ENCODE measurements around the gene MS4A2. TPM values are rescaled to one million over a fixed set of nuclear protein-coding genes. Genes with fewer than 3 reads are reported as not detected.

The MS4A2 gene
- total and polyA plus RNA-seq, 2 of the 8 experiments (the other 6 are each of a cell fraction or from before 2014, with no cell fraction given): not detected

DNA sequence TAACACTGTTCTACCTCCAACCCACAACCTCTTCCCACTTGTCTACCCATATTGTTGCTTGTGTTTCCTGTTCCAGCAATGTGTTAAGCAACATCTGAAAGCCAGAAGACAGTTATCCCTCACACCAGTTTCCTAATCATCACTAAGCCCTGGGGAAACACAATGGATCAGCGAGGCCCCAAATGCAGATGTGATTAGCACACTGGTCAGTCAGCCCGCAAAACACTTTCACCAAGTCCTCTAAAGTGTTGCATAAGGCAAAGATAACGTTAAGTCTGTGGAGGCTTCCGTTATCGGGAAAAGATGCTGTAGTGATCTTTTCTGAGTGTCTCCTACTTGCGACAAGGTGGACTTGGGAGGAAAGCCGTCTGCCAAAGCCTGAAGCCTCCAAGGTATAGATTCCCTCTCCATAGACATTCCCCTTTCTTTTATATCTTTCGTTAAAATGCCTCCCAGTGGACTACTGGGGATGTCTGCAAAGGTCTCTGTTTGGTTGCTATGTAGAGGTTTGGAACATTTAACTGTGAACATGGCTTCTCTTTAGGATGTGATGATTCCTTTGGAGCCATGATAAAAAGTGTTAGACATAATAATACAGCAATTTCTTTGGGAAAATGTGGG lies 32.0 kb upstream of the MS4A2 start, which contains the start of gene MS4A3:
Gene MS4A3 (plus strand): TSS at position 317 of the 621 bp plus-strand sequence. CDS start 4,496 bp downstream, outside the sequence.
- Histone ChIP-seq H3K79me1 (ENCODE audit: low read depth, low read length) (no peaks in the 10 kb centered on the region), H3K18ac (ENCODE audit: extremely low read depth, low read length) (no peak within 1 kb of the TSS)
- CTCF ChIA-PET (ENCODE audit: partially characterized antibody): interaction anchor here (0.7 to 0.9 kb wide), 2 partner anchors 10 to 15 kb away, joined by 3 read pairs; no protein-coding TSS in a partner anchor

More for the DNA sequence above, 32.0 kb upstream of the MS4A2 start, which contains the start of gene MS4A3:
- Histone ChIP-seq H4K20me1 (replicated peaks in 1 of 2; ENCODE audit: control insufficient read depth in 1 of 2, insufficient read depth in 2 of 2, low read length in 2 of 2) (no peaks in the 10 kb centered on the region), H3K23ac (ENCODE audit: insufficient read length) (no peak within 1 kb of the TSS), H2BK5ac (ENCODE audit: low read depth, low read length) (no peak within 1 kb of the TSS), H3K4ac (replicated peaks; ENCODE audit: insufficient read length, low read depth, low read length) (no peak within 1 kb of the TSS), H3K14ac (ENCODE audit: insufficient read length) (no peak within 1 kb of the TSS), H2BK120ac (replicated peaks; ENCODE audit: low read depth, low read length) (no peak within 1 kb of the TSS), H2AFZ (ENCODE audit: low read length) (peak within 1 kb of the TSS; percentile 96), H3K9me3 (ENCODE audit: insufficient read depth in 2 of 2, low read depth in 1 of 2, low read length in 1 of 2) (no peaks in the 10 kb centered on the region), H4K91ac (replicated peaks; ENCODE audit: insufficient read length, low read length) (no peak within 1 kb of the TSS), H3K36me3 (ENCODE audit: control insufficient read depth in 2 of 4, insufficient read depth in 4 of 4, low read length in 3 of 4) (no peaks in the 10 kb centered on the region), H3K27me3 (replicated peaks in 1 of 4; ENCODE audit: control insufficient read depth in 3 of 4, extremely low read depth in 1 of 4, insufficient read depth in 3 of 4, low read length in 3 of 4) (no peaks in the 10 kb centered on the region), H3K4me3 (ENCODE audit: extremely low read depth in 1 of 4, insufficient read depth in 2 of 4, low read depth in 3 of 4, low read length in 4 of 4) (no peak within 1 kb of the TSS), H2BK15ac (ENCODE audit: low read length) (no peak within 1 kb of the TSS), H2BK20ac (ENCODE audit: low read length) (no peak within 1 kb of the TSS), H3K23me2 (ENCODE audit: low read depth, low read length) (no peaks in the 10 kb centered on the region), H3K27ac (ENCODE audit: low read depth, low read length) (no peak within 1 kb of the TSS), H3K4me1 (replicated peaks in 1 of 4; ENCODE audit: control insufficient read depth in 3 of 4, insufficient read depth in 4 of 4, low read length in 3 of 4) (peaks cover 0 to 6% (median 2%) of the 10 kb centered on the region in 4 experiments; a peak in 2 of 7 replicates), H3K56ac (replicated peaks; ENCODE audit: insufficient read length, low read depth, low read length) (no peak within 1 kb of the TSS), H3K79me2 (ENCODE audit: control insufficient read depth in 1 of 2, insufficient read depth in 2 of 2, low read length in 2 of 2) (no peaks in the 10 kb centered on the region), H4K8ac (ENCODE audit: extremely low read depth, insufficient read depth, low read length) (no peak within 1 kb of the TSS), H3K9ac (replicated peaks in 1 of 4; ENCODE audit: extremely low read depth in 1 of 4, low read depth in 3 of 4, low read length in 3 of 4) (no peak within 1 kb of the TSS), H2BK12ac (ENCODE audit: low read depth, low read length) (no peak within 1 kb of the TSS), H2AK5ac (ENCODE audit: low read depth, low read length) (no peak within 1 kb of the TSS), H3K4me2 (ENCODE audit: insufficient read depth in 1 of 2, low read depth in 2 of 2, low read length in 2 of 2) (no peak within 1 kb of the TSS), H4K5ac (ENCODE audit: insufficient read length, low read depth, low read length) (no peak within 1 kb of the TSS)
- WGBS, 2 experiments (ENCODE audit: extremely low coverage in 1 of 2, insufficient coverage in 1 of 2, insufficient read length in 1 of 2, insufficient replicate concordance in 2 of 2, low coverage in 1 of 2, low lambda C conversion rate in 2 of 2, missing lambda C conversion rate in 1 of 2): 82% methylated on average over 8 of the region's 8 CpGs; no CpG with 5 or more reads in 1 of the 2 experiments
- DNase-seq (ENCODE audit: low read depth in 1 of 2, low spot score in 2 of 2): no peak
- POLR2A ChIA-PET (ENCODE audit: partially characterized antibody): no interaction called here
- no peak for FAIRE-seq
- TF ChIP-seq JUN (IDR thresholded peaks at IDR 0.05; ENCODE audit: low read depth, low read length) (no peak), CTCF (IDR thresholded peaks at IDR 0.05; ENCODE audit: control extremely low read depth in 1 of 3, insufficient read depth in 1 of 3, low read depth in 1 of 3, low read length in 3 of 3) (no peak), TEAD4 (IDR thresholded peaks at IDR 0.05; ENCODE audit: low read depth, low read length) (no peak), GTF2F1 (IDR thresholded peaks at IDR 0.05; ENCODE audit: borderline replicate concordance, low read depth, low read length) (no peak)

Measured in H1 (cell line).